HCT116 (cell line): ENCODE measurements around the gene UGT2B17. TPM values are rescaled to one million over a fixed set of nuclear protein-coding genes. Genes with fewer than 3 reads are reported as not detected.
"Not testable (repeated sequence)": the region's sequence is repeated elsewhere in the genome, so short reads cannot be mapped to it uniquely, and the experiment has no call there.

Experiments used
- ATAC-seq: fragments of 200-7000 bp; cut with Tn5 transposase; 2 replicates; pipeline ENCODE4 v1.9.1; 2020; ENCODE audit warnings: mild to moderate bottlenecking, moderate library complexity
- BruUV-seq: library from RNA; stranded (reverse); fragments of 400-500 nt; replicated peaks from 2 replicates; lab custom pipeline; 2021; lab: Mats Ljungman, UMichigan
- CTCF ChIA-PET: fragments of 300-600 bp; sonication (Branson Sonifier 250); formaldehyde crosslinking; loops from one replicate; lab custom pipeline; 2021; ENCODE audit warnings: antibody characterized with exemption; lab: Charles Lee
- POLR2A ChIA-PET: fragments of 300-600, 350-600 bp; sonication (Branson Sonifier 250); formaldehyde crosslinking; loops from one replicate; lab custom pipeline; 2021; ENCODE audit warnings: antibody characterized with exemption; lab: Charles Lee
- RAD21 ChIA-PET, 2 experiments: fragments of 300-600 bp; sonication (Branson Sonifier 250); formaldehyde crosslinking; loops; one replicate each; lab custom pipeline; 2023; ENCODE audit warnings: low total read pairs in 2 of 2; ENCODE audit not compliant: uncharacterized antibody in 2 of 2, unreplicated experiment in 2 of 2, low non-redundant PET in 1 of 2; lab: Charles Lee
- DNase-seq: peaks from one replicate; pipeline ENCODE4 v3.0.0-alpha.2; 2010; ENCODE audit warnings: low read depth, low spot score
- H2AFZ ChIP-seq: fragments of 200-600 bp; shearing (Covaris generic), sonication (generic); 2 replicates; pipeline ENCODE4 v1.6.1; 2017; ENCODE audit warnings: low read depth, mixed run types, mixed read lengths, antibody characterized with exemption, low read length; ENCODE audit not compliant: poor library complexity, severe bottlenecking
- H3K27ac ChIP-seq: 2 replicates; pipeline ENCODE4 v1.5.1; 2012; ENCODE audit warnings: low read depth, low read length
- H3K27me3 ChIP-seq: fragments of 200-600 bp; sonication (generic); 2 replicates; pipeline ENCODE4 v1.6.1; 2016; ENCODE audit warnings: mixed run types, low read length, mixed read lengths; ENCODE audit not compliant: insufficient read depth
- H3K36me3 ChIP-seq, 2 experiments: fragments of 200-500 bp in 1 of 2; fragments of 200-600 bp in 1 of 2; sonication (Bioruptor generic) in 1 of 2; sonication (generic) in 1 of 2; 2 replicates each; pipeline versions ENCODE4 v1.5.1 to v1.6.1; 2014 to 2016; ENCODE audit warnings: low read length in 2 of 2, inconsistent platforms in 1 of 2, mixed read lengths in 1 of 2, mixed run types in 1 of 2; ENCODE audit not compliant: insufficient read depth in 2 of 2, control insufficient read depth in 1 of 2
- H3K4me1 ChIP-seq, 2 experiments: fragments of 200-600 bp in 1 of 2; sonication (generic) in 1 of 2; 2 replicates each; pipeline versions ENCODE4 v1.5.1 to v1.6.1; 2012 to 2017; ENCODE audit warnings: low read length in 2 of 2, inconsistent platforms in 1 of 2, mild to moderate bottlenecking in 1 of 2, mixed read lengths in 1 of 2, mixed run types in 1 of 2, moderate library complexity in 1 of 2; ENCODE audit not compliant: insufficient read depth in 2 of 2, control insufficient read depth in 1 of 2
- H3K4me2 ChIP-seq: fragments of 200-600 bp; sonication (generic); 2 replicates; pipeline ENCODE4 v1.6.1; 2017; ENCODE audit warnings: mixed run types, low read length, mixed read lengths
- H3K4me3 ChIP-seq, 2 experiments: fragments of 200-600 bp in 1 of 2; sonication (generic) in 1 of 2; replicated peaks in 1 of 2; 2 replicates each; pipeline ENCODE4 v1.5.1; 2011 to 2016; ENCODE audit warnings: low read length in 2 of 2, control low read depth in 1 of 2, low read depth in 1 of 2, mild to moderate bottlenecking in 1 of 2, mixed read lengths in 1 of 2, mixed run types in 1 of 2
- H3K79me2 ChIP-seq: fragments of 200-600 bp; sonication (generic); 2 replicates; pipeline ENCODE4 v1.6.1; 2017; ENCODE audit warnings: mild to moderate bottlenecking, mixed run types, low read length, moderate library complexity, mixed read lengths; ENCODE audit not compliant: insufficient read depth
- H3K9ac ChIP-seq: fragments of 200-600 bp; sonication (generic); 2 replicates; pipeline ENCODE4 v1.6.1; 2016; ENCODE audit warnings: low read length, mixed read lengths
- H3K9me2 ChIP-seq: fragments of 200-600 bp; sonication (generic), shearing (Covaris generic); 2 replicates; pipeline ENCODE4 v1.6.1; 2017; ENCODE audit warnings: mixed run types, mild to moderate bottlenecking, moderate library complexity; ENCODE audit not compliant: insufficient read depth
- H3K9me3 ChIP-seq, 2 experiments: fragments of 200-500 bp in 1 of 2; fragments of 200-600 bp in 1 of 2; sonication (Bioruptor generic) in 1 of 2; sonication (generic) in 1 of 2; 2 replicates each; pipeline ENCODE4 v1.6.1; 2014 to 2017; ENCODE audit warnings: low read length in 2 of 2, mixed read lengths in 2 of 2, inconsistent platforms in 1 of 2, low read depth in 1 of 2, mild to moderate bottlenecking in 1 of 2, mixed run types in 1 of 2, moderate library complexity in 1 of 2; ENCODE audit not compliant: control insufficient read depth in 1 of 2, insufficient read depth in 1 of 2
- H4K20me1 ChIP-seq: fragments of 200-600 bp; sonication (generic), shearing (Covaris generic); 2 replicates; pipeline ENCODE4 v1.6.1; 2017; ENCODE audit warnings: mixed run types, mild to moderate bottlenecking, moderate library complexity; ENCODE audit not compliant: insufficient read depth
- intact Hi-C: fragments of 100-400 bp; cut with micrococcal nuclease; formaldehyde crosslinking; loops from 2 replicates; pipeline ENCODE4 v1.10.0; 2022
- total RNA-seq: library from RNA; stranded (reverse); gene quantifications from one replicate; pipeline ENCODE4 v1.2.1, GENCODE V29; 2021; ENCODE audit not compliant: unreplicated experiment

Gene UGT2B17
- total RNA-seq, 1 experiment from 2014 or later = not detected

DNA sequence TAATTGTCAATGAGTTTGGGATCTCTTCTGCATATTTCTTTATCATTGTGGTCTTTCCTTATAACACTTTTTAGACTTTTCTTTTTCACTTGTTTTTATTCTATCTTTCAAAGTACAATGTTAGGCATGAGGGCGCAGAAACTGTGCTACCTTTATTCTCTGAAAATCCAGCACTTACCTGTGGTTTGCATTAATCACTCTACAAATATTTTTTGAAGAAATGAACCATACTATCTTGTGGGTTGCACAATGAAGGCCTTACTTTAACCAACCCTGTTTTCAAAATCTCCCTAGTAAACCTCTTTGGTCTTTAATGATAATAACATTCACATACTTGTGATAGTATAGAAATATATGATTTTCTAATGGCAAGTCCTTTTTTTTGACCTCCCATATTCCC lies 11.0 kb downstream of the UGT2B17 start:
- BruUV-seq, H3K9me3 ChIP-seq, H3K4me3 ChIP-seq, POLR2A ChIA-PET, H3K36me3 ChIP-seq, H3K79me2 ChIP-seq, intact Hi-C loops, RAD21 ChIA-PET, CTCF ChIA-PET, H3K4me2 ChIP-seq, H3K4me1 ChIP-seq, H2AFZ ChIP-seq, H3K27me3 ChIP-seq, H3K27ac ChIP-seq, H3K9ac ChIP-seq, ATAC-seq, H4K20me1 ChIP-seq, H3K9me2 ChIP-seq, DNase-seq: not testable (repeated sequence)

DNA sequence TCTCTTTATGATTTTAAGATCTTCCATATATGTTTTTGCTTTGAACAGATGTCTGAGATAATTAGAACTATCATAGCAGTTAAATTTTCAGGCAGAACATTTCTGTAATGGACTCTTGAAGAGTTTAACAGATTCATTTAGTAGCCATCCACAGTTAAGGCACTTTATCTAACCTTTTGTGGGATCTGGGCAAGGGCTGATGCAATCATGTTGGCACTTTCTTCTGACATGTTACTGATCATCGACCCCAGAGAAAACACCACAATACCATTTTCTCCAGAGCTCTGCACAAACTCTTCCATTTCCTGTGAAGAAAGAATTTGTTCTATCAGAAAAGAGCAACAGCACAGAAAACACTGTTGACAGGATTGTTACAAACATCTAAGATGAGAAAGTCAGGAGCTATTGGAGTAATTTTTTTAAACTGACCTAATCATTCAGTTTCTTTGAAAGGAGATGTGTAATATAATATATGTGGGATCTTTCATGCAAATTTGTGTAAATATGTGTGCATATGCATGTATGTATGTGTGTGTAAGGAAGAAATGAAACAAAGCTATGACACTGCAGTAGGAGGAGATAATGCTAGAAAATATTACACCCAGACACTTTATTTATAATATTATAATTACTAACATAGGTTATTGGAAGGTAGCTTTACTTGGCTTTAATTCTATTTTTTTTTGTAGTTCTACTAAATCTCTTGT lies 15.6 kb downstream of the UGT2B17 start:
- H3K36me3 ChIP-seq, H3K9me2 ChIP-seq, H3K4me1 ChIP-seq, H3K27ac ChIP-seq, H4K20me1 ChIP-seq, H3K4me3 ChIP-seq, POLR2A ChIA-PET, H3K9me3 ChIP-seq, H3K27me3 ChIP-seq, H2AFZ ChIP-seq, intact Hi-C loops, ATAC-seq, BruUV-seq, H3K4me2 ChIP-seq, CTCF ChIA-PET, H3K79me2 ChIP-seq, RAD21 ChIA-PET, DNase-seq, H3K9ac ChIP-seq: not testable (repeated sequence)

DNA sequence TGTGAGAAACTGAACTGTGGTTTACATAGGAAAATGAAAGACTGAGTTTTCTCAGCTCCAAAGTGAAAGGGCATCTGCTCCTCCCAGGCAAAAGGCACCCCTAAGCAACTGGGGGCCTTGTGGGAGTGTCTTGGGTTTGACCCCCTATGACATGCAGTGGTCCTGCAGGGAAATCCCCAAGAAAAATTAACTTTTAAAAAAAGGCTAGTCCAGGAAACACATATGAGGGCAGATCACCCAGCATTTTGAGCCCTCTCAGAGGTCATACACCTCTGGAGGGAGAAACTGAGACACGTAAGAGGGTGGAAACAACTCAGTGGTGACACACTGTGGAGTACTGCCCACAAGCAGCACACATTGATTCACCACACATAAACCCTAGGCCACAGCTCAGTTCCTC lies 22.3 kb downstream of the UGT2B17 start:
- DNase-seq, BruUV-seq, H4K20me1 ChIP-seq, H3K4me1 ChIP-seq, H2AFZ ChIP-seq, POLR2A ChIA-PET, H3K79me2 ChIP-seq, H3K27ac ChIP-seq, H3K9ac ChIP-seq, H3K9me3 ChIP-seq, H3K27me3 ChIP-seq, CTCF ChIA-PET, intact Hi-C loops, RAD21 ChIA-PET, ATAC-seq, H3K36me3 ChIP-seq, H3K9me2 ChIP-seq, H3K4me3 ChIP-seq, H3K4me2 ChIP-seq: not testable (repeated sequence)

DNA sequence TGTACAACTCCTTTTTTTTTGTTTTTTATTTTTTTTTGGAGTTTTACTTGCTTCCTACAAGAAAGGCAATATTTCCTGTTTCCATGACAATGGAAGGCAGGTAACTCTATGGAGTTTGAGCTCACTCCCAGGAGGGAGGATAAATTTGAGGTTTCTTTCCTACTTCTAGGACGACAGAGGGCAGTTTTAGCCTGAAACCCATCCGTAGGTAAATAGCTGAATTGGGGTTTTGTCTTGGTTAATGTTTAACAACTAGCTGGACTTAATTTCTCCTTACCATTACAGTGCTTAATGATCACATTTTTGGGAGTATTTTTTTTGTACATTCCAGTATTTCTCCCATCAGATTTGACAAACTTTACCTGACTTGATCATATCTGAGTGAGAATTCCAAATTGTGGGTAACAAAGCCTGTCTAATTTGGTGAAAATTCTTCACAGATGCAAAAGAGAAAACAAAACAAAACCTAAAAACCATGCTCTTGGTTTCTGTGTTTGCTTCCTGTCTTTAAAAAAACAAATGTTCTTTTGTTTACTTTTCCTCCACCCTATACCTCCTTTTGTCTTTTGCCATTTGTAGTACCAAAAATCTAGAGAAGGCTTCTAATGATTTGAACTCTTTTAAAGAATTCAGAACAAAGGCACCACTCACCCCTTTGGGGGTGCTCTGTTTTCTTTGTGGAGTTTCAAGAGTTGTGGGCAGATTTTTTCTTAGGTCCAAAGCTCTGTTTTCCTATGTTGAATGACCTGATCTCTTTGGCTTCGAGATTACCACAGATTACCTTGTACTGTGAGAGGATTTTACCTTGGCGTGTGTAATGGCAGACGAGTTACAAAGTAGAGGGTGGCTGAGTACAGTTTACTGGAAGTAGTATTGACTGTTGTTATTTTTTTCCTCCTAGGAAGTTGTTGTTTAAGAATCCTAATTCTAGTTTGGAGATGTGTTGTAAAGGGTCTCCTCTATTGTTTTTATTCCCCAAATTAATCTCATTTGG lies 23.0 kb downstream of the UGT2B17 start:
- H3K27me3 ChIP-seq, H2AFZ ChIP-seq, H3K4me1 ChIP-seq, DNase-seq, RAD21 ChIA-PET, H3K27ac ChIP-seq, H4K20me1 ChIP-seq, CTCF ChIA-PET, BruUV-seq, H3K4me2 ChIP-seq, POLR2A ChIA-PET, intact Hi-C loops, H3K79me2 ChIP-seq, H3K9me3 ChIP-seq, H3K36me3 ChIP-seq, H3K4me3 ChIP-seq, ATAC-seq, H3K9ac ChIP-seq, H3K9me2 ChIP-seq: not testable (repeated sequence)
